H9 (cell line): ENCODE measurements around the gene GALR3. TPM values are rescaled to one million over a fixed set of nuclear protein-coding genes. Genes with fewer than 3 reads are reported as not detected.

Experiments used
- DNase-seq: peaks from one replicate; pipeline ENCODE4 v3.0.0-alpha.2; 2017
- H2AFZ ChIP-seq: one replicate; pipeline ENCODE4 v1.6.1; 2013; ENCODE audit warnings: mild to moderate bottlenecking, low read length, control low read depth, moderate library complexity
- H2AK5ac ChIP-seq: 2 replicates; pipeline ENCODE4 v1.6.1; 2013; ENCODE audit warnings: low read length, control low read depth, mixed read lengths; ENCODE audit not compliant: insufficient read length
- H2BK120ac ChIP-seq: one replicate; pipeline ENCODE4 v1.6.1; 2013; ENCODE audit warnings: low read depth, mild to moderate bottlenecking, low read length, control low read depth, inconsistent platforms; ENCODE audit not compliant: poor library complexity, severe bottlenecking
- H2BK12ac ChIP-seq: 2 replicates; pipeline ENCODE4 v1.6.1; 2013; ENCODE audit warnings: low read length, control low read depth, mixed read lengths, low read depth; ENCODE audit not compliant: insufficient read length
- H2BK15ac ChIP-seq: 2 replicates; pipeline ENCODE4 v1.6.1; 2013; ENCODE audit warnings: low read depth, low read length, control low read depth
- H2BK20ac ChIP-seq: one replicate; pipeline ENCODE4 v1.6.1; 2013; ENCODE audit warnings: low read depth, mild to moderate bottlenecking, low read length, control low read depth, inconsistent platforms; ENCODE audit not compliant: poor library complexity, severe bottlenecking
- H2BK5ac ChIP-seq: 2 replicates; pipeline ENCODE4 v1.6.1; 2013; ENCODE audit warnings: low read length, control low read depth, mixed read lengths; ENCODE audit not compliant: insufficient read length
- H3K14ac ChIP-seq: 2 replicates; pipeline ENCODE4 v1.6.1; 2013; ENCODE audit warnings: low read length, control low read depth; ENCODE audit not compliant: insufficient read depth
- H3K18ac ChIP-seq: 2 replicates; pipeline ENCODE4 v1.6.1; 2013; ENCODE audit warnings: low read depth, mild to moderate bottlenecking, mixed read lengths, low read length, control low read depth; ENCODE audit not compliant: insufficient read length
- H3K23ac ChIP-seq: 2 replicates; pipeline ENCODE4 v1.6.1; 2013; ENCODE audit warnings: low read length, control low read depth, mixed read lengths, low read depth; ENCODE audit not compliant: insufficient read length
- H3K23me2 ChIP-seq: 2 replicates; pipeline ENCODE4 v1.6.1; 2013; ENCODE audit warnings: low read depth, mild to moderate bottlenecking, mixed read lengths, low read length, control low read depth; ENCODE audit not compliant: insufficient read length, poor library complexity, severe bottlenecking
- H3K27ac ChIP-seq: 2 replicates; pipeline ENCODE4 v1.5.1; 2013; ENCODE audit warnings: low read length, control low read depth, mixed read lengths, low read depth; ENCODE audit not compliant: insufficient read length
- H3K27me3 ChIP-seq: 2 replicates; pipeline ENCODE4 v1.6.1; 2013; ENCODE audit warnings: low read length, control low read depth, inconsistent platforms; ENCODE audit not compliant: insufficient read depth
- H3K4ac ChIP-seq: 2 replicates; pipeline ENCODE4 v1.6.1; 2013; ENCODE audit warnings: low read depth, mild to moderate bottlenecking, control low read depth, inconsistent platforms, low read length, moderate library complexity
- H3K4me1 ChIP-seq: 2 replicates; pipeline ENCODE4 v1.6.1; 2013; ENCODE audit warnings: low read length, control low read depth, inconsistent platforms; ENCODE audit not compliant: insufficient read depth
- H3K4me2 ChIP-seq: 2 replicates; pipeline ENCODE4 v1.6.1; 2013; ENCODE audit warnings: low read length, control low read depth, mixed read lengths; ENCODE audit not compliant: insufficient read length, insufficient read depth
- H3K56ac ChIP-seq: 2 replicates; pipeline ENCODE4 v1.6.1; 2013; ENCODE audit warnings: low read depth, mild to moderate bottlenecking, mixed read lengths, low read length, control low read depth; ENCODE audit not compliant: insufficient read length
- H3K79me1 ChIP-seq: 2 replicates; pipeline ENCODE4 v1.6.1; 2013; ENCODE audit warnings: low read depth, mild to moderate bottlenecking, moderate library complexity, low read length, control low read depth, inconsistent platforms; ENCODE audit not compliant: insufficient read depth, poor library complexity, severe bottlenecking
- H3K79me2 ChIP-seq: 2 replicates; pipeline ENCODE4 v1.6.1; 2013; ENCODE audit warnings: low read length, control low read depth, inconsistent platforms; ENCODE audit not compliant: insufficient read depth
- H3K9ac ChIP-seq: 2 replicates; pipeline ENCODE4 v1.6.1; 2013; ENCODE audit warnings: low read length, control low read depth, mixed read lengths; ENCODE audit not compliant: insufficient read length; ENCODE audit errors: extremely low read depth
- H3K9me3 ChIP-seq: one replicate; pipeline ENCODE4 v1.6.1; 2013; ENCODE audit warnings: low read depth, low read length, inconsistent platforms; ENCODE audit not compliant: control insufficient read depth
- H3T11ph ChIP-seq: one replicate; pipeline ENCODE4 v1.6.1; 2013; ENCODE audit warnings: mild to moderate bottlenecking, low read length, control low read depth, inconsistent platforms
- H4K20me1 ChIP-seq: one replicate; pipeline ENCODE4 v1.6.1; 2013; ENCODE audit not compliant: control insufficient read depth, insufficient read length, insufficient read depth
- H4K5ac ChIP-seq: 2 replicates; pipeline ENCODE4 v1.6.1; 2013; ENCODE audit warnings: low read depth, mild to moderate bottlenecking, mixed read lengths, low read length, control low read depth; ENCODE audit not compliant: insufficient read length
- H4K8ac ChIP-seq: replicated peaks from 2 replicates; pipeline ENCODE4 v1.6.1; 2013; ENCODE audit warnings: low read length, control low read depth, mixed read lengths, low read depth; ENCODE audit not compliant: insufficient read length
- H4K91ac ChIP-seq: 2 replicates; pipeline ENCODE4 v1.6.1; 2013; ENCODE audit warnings: low read depth, mild to moderate bottlenecking, moderate library complexity, mixed read lengths, low read length, control low read depth; ENCODE audit not compliant: insufficient read length
- H3K27ac Mint-ChIP-seq, 3 experiments: 2 replicates in 2 of 3; 3 replicates in 1 of 3; pipeline ENCODE4 v1.8.0; 2020 to 2021; ENCODE audit warnings: mixed read lengths in 3 of 3, mild to moderate bottlenecking in 1 of 3, moderate library complexity in 1 of 3
- H3K27me3 Mint-ChIP-seq: 2 replicates; pipeline ENCODE4 v1.8.0; 2021; ENCODE audit warnings: low read depth, mild to moderate bottlenecking, moderate library complexity, mixed read lengths
- H3K36me3 Mint-ChIP-seq, 3 experiments: 2 replicates in 2 of 3; 3 replicates in 1 of 3; pipeline ENCODE4 v1.8.0; 2020 to 2021; ENCODE audit warnings: low read depth in 3 of 3, mixed read lengths in 3 of 3; ENCODE audit not compliant: insufficient read depth in 1 of 3
- H3K4me1 Mint-ChIP-seq, 2 experiments: 2 replicates each; pipeline ENCODE4 v1.8.0; 2020; ENCODE audit warnings: mixed read lengths in 2 of 2
- H3K4me3 Mint-ChIP-seq, 2 experiments: 2 replicates in 1 of 2; 3 replicates in 1 of 2; pipeline ENCODE4 v1.8.0; 2020 to 2021; ENCODE audit warnings: mild to moderate bottlenecking in 2 of 2, mixed read lengths in 2 of 2, moderate library complexity in 1 of 2
- H3K9me3 Mint-ChIP-seq, 2 experiments: 2 replicates in 1 of 2; 3 replicates in 1 of 2; pipeline ENCODE4 v1.8.0; 2020; ENCODE audit warnings: mild to moderate bottlenecking in 2 of 2, mixed read lengths in 2 of 2, moderate library complexity in 1 of 2
- CTCF ChIP-seq: fragments of 200-600 bp; sonication (generic); conservative IDR thresholded peaks from 3 replicates; pipeline ENCODE4 v1.8.0; 2021; ENCODE audit warnings: antibody characterized with exemption, mild to moderate bottlenecking
- WGBS: extraction: QIAGEN DNeasy Blood & Tissue Kit; methylation state at CpG from one replicate; pipeline ENCODE4 v1.1.7; 2013; ENCODE audit warnings: missing lambda C conversion rate, low lambda C conversion rate, mixed read lengths; ENCODE audit not compliant: insufficient read length; ENCODE audit errors: extremely low coverage; 5-methylcytosine and 5-hydroxymethylcytosine counted together
- total RNA-seq: library from RNA; stranded (reverse); gene quantifications from 2 replicates; pipeline ENCODE4 v1.2.1, GENCODE V29; 2021

GALR3 gene
- total RNA-seq, 1 experiment from 2014 or later: 0.59 TPM

GRCh38 chr22:37850801-37851200, 27.6 kb downstream of the GALR3 start:
- no peak overlapping the region for H3K27ac ChIP-seq
- H3K9ac ChIP-seq: peak overlapping the region; percentile 25
- no peak overlapping the region for H2AFZ ChIP-seq
- H4K8ac ChIP-seq: no peak overlapping the region
- no peak overlapping the region for H3K4me2 ChIP-seq
- Mint-ChIP-seq H3K9me3 (no peaks in the 10 kb centered on the region), H3K27me3 (no peaks in the 10 kb centered on the region; the same call in 1 of the 2 replicates), H3K4me3 (peak overlapping the region; percentile 91 to 93), H3K4me1 (peaks cover 11 to 25% of the 10 kb centered on the region in 2 experiments), H3K27ac (no peak overlapping the region), H3K36me3 (peaks cover 54 to 61% (median 54%) of the 10 kb centered on the region in 3 experiments)
- H3K18ac ChIP-seq: no peak overlapping the region
- H3K23ac ChIP-seq: no peak overlapping the region
- H2AK5ac ChIP-seq: no peak overlapping the region
- H3K79me2 ChIP-seq: peaks cover 10% of the 10 kb centered on the region
- no peak overlapping the region for H4K91ac ChIP-seq
- H2BK5ac ChIP-seq: no peak overlapping the region
- WGBS: no CpG with 5 or more reads among the region's 4 CpGs
- H3K23me2 ChIP-seq: peaks cover 6% of the 10 kb centered on the region
- no peak for DNase-seq
- no peak overlapping the region for H2BK120ac ChIP-seq
- H3K56ac ChIP-seq: no peak overlapping the region
- H3K4ac ChIP-seq: no peak overlapping the region
- no peaks in the 10 kb centered on the region for H4K20me1 ChIP-seq
- H3K14ac ChIP-seq: no peak overlapping the region
- no peak overlapping the region for H2BK20ac ChIP-seq
- TF ChIP-seq CTCF: no peak
- no peaks in the 10 kb centered on the region for H3K4me1 ChIP-seq
- no peaks in the 10 kb centered on the region for H3K9me3 ChIP-seq
- H2BK12ac ChIP-seq: no peak overlapping the region
- 0 out of 2 replicates have a peak, but pooled peaks cover 2% of the 10 kb centered on the region for H3K27me3 ChIP-seq
- peaks cover 18% of the 10 kb centered on the region for H3K79me1 ChIP-seq
- H3T11ph ChIP-seq: no peak overlapping the region
- H4K5ac ChIP-seq: no peak overlapping the region
- no peak overlapping the region for H2BK15ac ChIP-seq
